Measurements from ENCODE around the gene SHC2.

The SHC2 gene

GRCh38 chr19:465056-465816 is 4.4 kb upstream of the SHC2 start:
- no peak for ATAC-seq
- no peak for TF ChIP-seq ZNF70 (CRISPR knock-in tag; IDR thresholded peaks at IDR 0.05)
- no peak for TF ChIP-seq ZNF8 (CRISPR knock-in tag; IDR thresholded peaks at IDR 0.05)
- no peak for TF ChIP-seq TSHZ2 (CRISPR knock-in tag; IDR thresholded peaks at IDR 0.05)
- no peak for TF ChIP-seq ZC3H10 (CRISPR knock-in tag; IDR thresholded peaks at IDR 0.05)
- TF ChIP-seq OSR1 (CRISPR knock-in tag; IDR thresholded peaks at IDR 0.05): no peak
- no peak for TF ChIP-seq ESRRG (CRISPR knock-in tag; IDR thresholded peaks at IDR 0.05)
- TF ChIP-seq RARB (CRISPR knock-in tag; IDR thresholded peaks at IDR 0.05): no peak
- TF ChIP-seq TCF4 (CRISPR knock-in tag; IDR thresholded peaks at IDR 0.05; ENCODE audit: borderline replicate concordance): no peak
- no peak for TF ChIP-seq TOX (CRISPR knock-in tag; IDR thresholded peaks at IDR 0.05; ENCODE audit: borderline replicate concordance)
- TF ChIP-seq, protein P1, sequence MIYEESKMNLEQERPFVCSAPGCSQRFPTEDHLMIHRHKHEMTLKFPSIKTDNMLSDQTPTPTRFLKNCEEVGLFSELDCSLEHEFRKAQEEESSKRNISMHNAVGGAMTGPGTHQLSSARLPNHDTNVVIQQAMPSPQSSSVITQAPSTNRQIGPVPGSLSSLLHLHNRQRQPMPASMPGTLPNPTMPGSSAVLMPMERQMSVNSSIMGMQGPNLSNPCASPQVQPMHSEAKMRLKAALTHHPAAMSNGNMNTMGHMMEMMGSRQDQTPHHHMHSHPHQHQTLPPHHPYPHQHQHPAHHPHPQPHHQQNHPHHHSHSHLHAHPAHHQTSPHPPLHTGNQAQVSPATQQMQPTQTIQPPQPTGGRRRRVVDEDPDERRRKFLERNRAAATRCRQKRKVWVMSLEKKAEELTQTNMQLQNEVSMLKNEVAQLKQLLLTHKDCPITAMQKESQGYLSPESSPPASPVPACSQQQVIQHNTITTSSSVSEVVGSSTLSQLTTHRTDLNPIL (CRISPR knock-in tag; IDR thresholded peaks at IDR 0.05; ENCODE audit: low read depth): no peak
- TF ChIP-seq ARNTL (CRISPR knock-in tag; IDR thresholded peaks at IDR 0.05; ENCODE audit: borderline replicate concordance, low read depth): no peak
- TF ChIP-seq, protein P2, sequence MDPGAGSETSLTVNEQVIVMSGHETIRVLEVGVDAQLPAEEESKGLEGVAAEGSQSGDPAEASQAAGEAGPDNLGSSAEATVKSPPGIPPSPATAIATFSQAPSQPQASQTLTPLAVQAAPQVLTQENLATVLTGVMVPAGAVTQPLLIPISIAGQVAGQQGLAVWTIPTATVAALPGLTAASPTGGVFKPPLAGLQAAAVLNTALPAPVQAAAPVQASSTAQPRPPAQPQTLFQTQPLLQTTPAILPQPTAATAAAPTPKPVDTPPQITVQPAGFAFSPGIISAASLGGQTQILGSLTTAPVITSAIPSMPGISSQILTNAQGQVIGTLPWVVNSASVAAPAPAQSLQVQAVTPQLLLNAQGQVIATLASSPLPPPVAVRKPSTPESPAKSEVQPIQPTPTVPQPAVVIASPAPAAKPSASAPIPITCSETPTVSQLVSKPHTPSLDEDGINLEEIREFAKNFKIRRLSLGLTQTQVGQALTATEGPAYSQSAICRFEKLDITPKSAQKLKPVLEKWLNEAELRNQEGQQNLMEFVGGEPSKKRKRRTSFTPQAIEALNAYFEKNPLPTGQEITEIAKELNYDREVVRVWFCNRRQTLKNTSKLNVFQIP (CRISPR knock-in tag; IDR thresholded peaks at IDR 0.05; ENCODE audit: borderline replicate concordance, low read depth): no peak
- no peak for TF ChIP-seq ZFP3 (CRISPR knock-in tag; IDR thresholded peaks at IDR 0.05)

DNA sequence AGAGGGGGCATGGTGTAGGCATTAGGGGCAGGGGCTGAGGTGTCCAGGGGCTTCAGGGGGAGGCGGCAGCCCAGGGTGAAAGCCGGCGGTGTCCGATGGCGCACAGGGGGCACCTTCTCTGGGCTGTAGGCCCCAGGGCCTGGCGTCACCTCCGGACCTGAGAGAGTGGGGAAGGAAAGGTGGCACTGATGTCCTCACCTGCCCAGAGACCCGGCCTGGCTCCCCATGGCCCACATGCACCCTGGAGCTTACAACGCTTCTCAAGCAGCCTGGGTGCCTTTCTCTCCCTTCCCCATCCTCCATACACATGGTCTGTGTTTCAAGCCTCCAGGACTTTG is 3.3 kb upstream of the SHC2 start:
- ATAC-seq: no peak
- TF ChIP-seq, protein P1 (CRISPR knock-in tag; IDR thresholded peaks at IDR 0.05; ENCODE audit: low read depth): no peak
- no peak for TF ChIP-seq SNAI2 (CRISPR knock-in tag; IDR thresholded peaks at IDR 0.05)
- no peak for TF ChIP-seq TOX (CRISPR knock-in tag; IDR thresholded peaks at IDR 0.05; ENCODE audit: borderline replicate concordance)
- no peak for TF ChIP-seq ARNTL (CRISPR knock-in tag; IDR thresholded peaks at IDR 0.05; ENCODE audit: borderline replicate concordance, low read depth)
- TF ChIP-seq ZNF8 (CRISPR knock-in tag; IDR thresholded peaks at IDR 0.05): no peak
- TF ChIP-seq ISL1 (CRISPR knock-in tag; IDR thresholded peaks at IDR 0.05): no peak
- no peak for TF ChIP-seq ZNF565 (CRISPR knock-in tag; conservative IDR thresholded peaks at IDR 0.05; ENCODE audit: low read depth)
- TF ChIP-seq BACH2 (CRISPR knock-in tag; IDR thresholded peaks at IDR 0.05; ENCODE audit: borderline replicate concordance): no peak
- TF ChIP-seq CSDC2 (CRISPR knock-in tag; IDR thresholded peaks at IDR 0.05): no peak
- TF ChIP-seq GLIS3 (CRISPR knock-in tag; IDR thresholded peaks at IDR 0.05): no peak
- TF ChIP-seq ESRRG (CRISPR knock-in tag; IDR thresholded peaks at IDR 0.05): no peak
- TF ChIP-seq ZNF70 (CRISPR knock-in tag; IDR thresholded peaks at IDR 0.05): no peak
- TF ChIP-seq, protein P3, sequence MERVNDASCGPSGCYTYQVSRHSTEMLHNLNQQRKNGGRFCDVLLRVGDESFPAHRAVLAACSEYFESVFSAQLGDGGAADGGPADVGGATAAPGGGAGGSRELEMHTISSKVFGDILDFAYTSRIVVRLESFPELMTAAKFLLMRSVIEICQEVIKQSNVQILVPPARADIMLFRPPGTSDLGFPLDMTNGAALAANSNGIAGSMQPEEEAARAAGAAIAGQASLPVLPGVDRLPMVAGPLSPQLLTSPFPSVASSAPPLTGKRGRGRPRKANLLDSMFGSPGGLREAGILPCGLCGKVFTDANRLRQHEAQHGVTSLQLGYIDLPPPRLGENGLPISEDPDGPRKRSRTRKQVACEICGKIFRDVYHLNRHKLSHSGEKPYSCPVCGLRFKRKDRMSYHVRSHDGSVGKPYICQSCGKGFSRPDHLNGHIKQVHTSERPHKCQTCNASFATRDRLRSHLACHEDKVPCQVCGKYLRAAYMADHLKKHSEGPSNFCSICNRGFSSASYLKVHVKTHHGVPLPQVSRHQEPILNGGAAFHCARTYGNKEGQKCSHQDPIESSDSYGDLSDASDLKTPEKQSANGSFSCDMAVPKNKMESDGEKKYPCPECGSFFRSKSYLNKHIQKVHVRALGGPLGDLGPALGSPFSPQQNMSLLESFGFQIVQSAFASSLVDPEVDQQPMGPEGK (CRISPR knock-in tag; IDR thresholded peaks at IDR 0.05; ENCODE audit: borderline replicate concordance): no peak
- TF ChIP-seq, protein P2 (CRISPR knock-in tag; IDR thresholded peaks at IDR 0.05; ENCODE audit: borderline replicate concordance, low read depth): no peak
- TF ChIP-seq, protein P4, sequence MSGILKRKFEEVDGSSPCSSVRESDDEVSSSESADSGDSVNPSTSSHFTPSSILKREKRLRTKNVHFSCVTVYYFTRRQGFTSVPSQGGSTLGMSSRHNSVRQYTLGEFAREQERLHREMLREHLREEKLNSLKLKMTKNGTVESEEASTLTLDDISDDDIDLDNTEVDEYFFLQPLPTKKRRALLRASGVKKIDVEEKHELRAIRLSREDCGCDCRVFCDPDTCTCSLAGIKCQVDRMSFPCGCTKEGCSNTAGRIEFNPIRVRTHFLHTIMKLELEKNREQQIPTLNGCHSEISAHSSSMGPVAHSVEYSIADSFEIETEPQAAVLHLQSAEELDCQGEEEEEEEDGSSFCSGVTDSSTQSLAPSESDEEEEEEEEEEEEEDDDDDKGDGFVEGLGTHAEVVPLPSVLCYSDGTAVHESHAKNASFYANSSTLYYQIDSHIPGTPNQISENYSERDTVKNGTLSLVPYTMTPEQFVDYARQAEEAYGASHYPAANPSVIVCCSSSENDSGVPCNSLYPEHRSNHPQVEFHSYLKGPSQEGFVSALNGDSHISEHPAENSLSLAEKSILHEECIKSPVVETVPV (CRISPR knock-in tag; IDR thresholded peaks at IDR 0.05): no peak
- no peak for TF ChIP-seq TSHZ2 (CRISPR knock-in tag; IDR thresholded peaks at IDR 0.05)

Data from SK-N-SH treated with all-trans-retinoic acid at 6 μM for 48 hours (cell line).